ENCODE measurements around the gene SRCIN1.

DNA sequence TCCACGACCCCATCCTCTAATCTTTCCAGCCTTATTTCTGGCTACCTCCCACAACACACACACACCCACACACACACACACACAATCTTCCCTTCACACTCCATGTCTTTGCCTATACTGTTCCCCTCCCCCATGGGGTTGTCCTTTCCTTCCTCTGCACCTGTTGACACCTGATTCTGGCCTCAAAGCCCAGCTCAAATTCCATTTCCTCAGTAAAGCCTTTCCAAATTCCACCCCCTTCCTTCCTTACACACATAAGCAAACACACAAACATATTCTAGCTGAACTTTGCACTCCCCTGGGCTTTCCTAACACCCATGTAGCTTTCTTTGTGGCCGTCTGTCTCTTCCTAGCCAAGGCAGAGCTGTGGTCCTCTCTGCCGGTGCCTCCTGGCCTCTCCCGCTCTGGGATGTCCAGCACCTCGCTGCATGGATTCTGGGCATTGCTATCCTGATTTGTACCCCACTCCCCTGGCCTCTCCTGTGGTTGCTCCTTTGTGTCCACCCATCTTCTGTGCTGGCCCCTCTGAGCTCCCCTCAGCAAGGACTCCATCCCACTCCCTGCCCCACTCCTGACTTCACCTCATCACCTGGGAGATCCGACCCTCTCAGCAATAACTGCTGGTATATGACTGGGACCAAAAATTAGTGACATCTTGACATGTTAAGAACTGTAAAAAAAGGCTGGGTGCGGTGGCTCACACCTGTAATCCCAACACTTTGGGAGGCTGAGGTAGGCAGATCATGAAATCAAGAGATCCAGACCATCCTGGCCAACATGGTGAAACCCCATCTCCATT lies 8.4 kb upstream of the SRCIN1 start:
- TF ChIP-seq, protein P1, sequence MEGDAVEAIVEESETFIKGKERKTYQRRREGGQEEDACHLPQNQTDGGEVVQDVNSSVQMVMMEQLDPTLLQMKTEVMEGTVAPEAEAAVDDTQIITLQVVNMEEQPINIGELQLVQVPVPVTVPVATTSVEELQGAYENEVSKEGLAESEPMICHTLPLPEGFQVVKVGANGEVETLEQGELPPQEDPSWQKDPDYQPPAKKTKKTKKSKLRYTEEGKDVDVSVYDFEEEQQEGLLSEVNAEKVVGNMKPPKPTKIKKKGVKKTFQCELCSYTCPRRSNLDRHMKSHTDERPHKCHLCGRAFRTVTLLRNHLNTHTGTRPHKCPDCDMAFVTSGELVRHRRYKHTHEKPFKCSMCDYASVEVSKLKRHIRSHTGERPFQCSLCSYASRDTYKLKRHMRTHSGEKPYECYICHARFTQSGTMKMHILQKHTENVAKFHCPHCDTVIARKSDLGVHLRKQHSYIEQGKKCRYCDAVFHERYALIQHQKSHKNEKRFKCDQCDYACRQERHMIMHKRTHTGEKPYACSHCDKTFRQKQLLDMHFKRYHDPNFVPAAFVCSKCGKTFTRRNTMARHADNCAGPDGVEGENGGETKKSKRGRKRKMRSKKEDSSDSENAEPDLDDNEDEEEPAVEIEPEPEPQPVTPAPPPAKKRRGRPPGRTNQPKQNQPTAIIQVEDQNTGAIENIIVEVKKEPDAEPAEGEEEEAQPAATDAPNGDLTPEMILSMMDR (IDR thresholded peaks at IDR 0.05; ENCODE audit: insufficient read depth, low read length, poor library complexity, severe bottlenecking): no peak
- TF ChIP-seq EZH2phosphoT487 (conservative IDR thresholded peaks at IDR 0.05; ENCODE audit: low read length): no peak
